Left lung (tissue), 10 donors: ENCODE data around the gene GIMAP7. TPM values are rescaled to one million over a fixed set of nuclear protein-coding genes. Genes with fewer than 3 reads are reported as not detected.
"Not testable (repeated sequence)": the region's sequence is repeated elsewhere in the genome, so short reads cannot be mapped to it uniquely, and the experiment has no call there.

Experiments
- ATAC-seq: fragments of 200-7000 bp; cut with Tn5 transposase; one replicate; pipeline ENCODE4 v1.9.1; 2020; ENCODE audit warnings: moderate library complexity
- DNase-seq, 4 donors: peaks; one replicate each; pipeline ENCODE4 v3.0.0-alpha.2; 2013 to 2020
- H3K27ac ChIP-seq, 2 donors: fragments of 200-600 bp; sonication (generic) in 1 of 2; one replicate each; pipeline versions ENCODE4 v1.5.0 to v1.8.0; 2020 to 2021
- H3K27me3 ChIP-seq, 2 donors: fragments of 200-600 bp; sonication (generic) in 1 of 2; one replicate each; pipeline versions ENCODE4 v1.5.0 to v1.8.0; 2020 to 2021
- H3K36me3 ChIP-seq, 2 donors: fragments of 200-600 bp; sonication (generic) in 1 of 2; one replicate each; pipeline versions ENCODE4 v1.5.0 to v1.8.0; 2020 to 2021
- H3K4me1 ChIP-seq, 2 donors: fragments of 200-600 bp; one replicate each; pipeline ENCODE4 v1.8.0; 2021
- H3K4me3 ChIP-seq, 2 donors: fragments of 200-600 bp; sonication (generic) in 1 of 2; one replicate each; pipeline versions ENCODE4 v1.5.0 to v1.8.0; 2020 to 2021; ENCODE audit warnings: mild to moderate bottlenecking in 1 of 2
- H3K9me3 ChIP-seq, 2 donors: fragments of 200-600 bp; sonication (generic) in 1 of 2; one replicate each; pipeline versions ENCODE4 v1.5.0 to v1.8.0; 2020 to 2021
- intact Hi-C, 2 donors: fragments of 100-400 bp; cut with DNase I; formaldehyde crosslinking; loops; one replicate each; pipeline versions ENCODE4 v1.11.2 to v1.14.2; 2022
- polyA plus RNA-seq, 6 donors: library from polyadenylated mRNA; unstranded; fragments of 120-200 nt; gene quantifications; one replicate each; pipeline ENCODE4 v1.2.1, GENCODE V29; 2013; ENCODE audit not compliant: insufficient read length in 6 of 6
- total RNA-seq, 2 donors: library from RNA; stranded (reverse); fragmentation: NEBNext Ultra II Directional; extraction: Animal tissue kit (Norgen Biotek cat#: 25700); gene quantifications; one replicate each; pipeline ENCODE4 v1.2.1, GENCODE V29; 2021
- TF ChIP-seq, protein P1 (sequence below), 2 donors: fragments of 200-600 bp; sonication (generic) in 1 of 2; IDR thresholded peaks; one replicate each; pipeline versions ENCODE4 v1.5.0 to v1.8.0; 2021; ENCODE audit warnings: antibody characterized with exemption in 2 of 2
- donor health status: DM: no; HTN: yes; CAD: no.
- donor health status: DM: no; HTN: no; CAD: no.

The GIMAP7 gene
- total and polyA plus RNA-seq, 8 donors, result 16.7 to 49.8 (median 36.3) TPM

DNA sequence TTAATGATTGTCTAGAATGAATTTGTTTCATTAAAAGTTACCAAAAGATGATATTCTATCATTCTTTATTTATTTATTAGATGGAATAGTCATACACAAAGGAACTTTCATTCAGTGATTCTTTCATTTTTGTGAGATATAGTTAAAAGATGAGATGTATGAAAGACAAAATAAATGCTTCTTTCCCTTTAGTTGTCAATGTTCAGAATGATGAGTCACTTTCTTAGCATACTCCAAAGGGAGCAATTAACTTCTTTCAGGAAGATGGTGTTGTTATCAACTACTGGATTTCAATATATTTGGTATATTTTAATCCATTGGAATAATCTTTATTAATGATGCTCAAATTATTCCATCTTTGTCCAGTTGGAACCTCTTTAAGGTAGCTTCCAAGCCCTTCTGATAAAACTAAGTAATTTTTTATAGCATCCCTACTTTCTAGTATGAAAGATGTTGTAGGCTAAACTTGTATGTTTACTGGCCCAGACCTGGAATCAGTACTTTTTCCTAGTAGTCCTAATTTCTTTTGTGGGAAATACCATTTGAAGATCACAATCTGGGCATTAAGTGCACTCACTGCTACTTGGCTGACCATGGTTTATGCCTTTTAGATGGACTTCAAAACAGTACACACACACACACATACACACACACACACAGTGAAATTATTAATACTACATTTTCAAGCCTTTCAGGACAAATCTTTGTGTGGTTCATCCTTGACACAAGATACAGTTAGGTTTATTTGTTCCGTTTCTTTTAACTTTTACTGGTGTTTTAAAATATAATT lies 2.5 kb downstream of the GIMAP7 start:
- Histone ChIP-seq H3K9me3 (no peaks in the 10 kb centered on the region), H3K27me3 (no peaks in the 10 kb centered on the region), H3K36me3 (peaks cover 0 to 10% of the 10 kb centered on the region in 2 donors), H3K4me1 (peaks cover 0 to 5% of the 10 kb centered on the region in 2 donors), H3K27ac (peak overlapping the region; percentile 63 to 78), H3K4me3 (peak overlapping the region; percentile 24 to 56)
- TF ChIP-seq, protein P1, sequence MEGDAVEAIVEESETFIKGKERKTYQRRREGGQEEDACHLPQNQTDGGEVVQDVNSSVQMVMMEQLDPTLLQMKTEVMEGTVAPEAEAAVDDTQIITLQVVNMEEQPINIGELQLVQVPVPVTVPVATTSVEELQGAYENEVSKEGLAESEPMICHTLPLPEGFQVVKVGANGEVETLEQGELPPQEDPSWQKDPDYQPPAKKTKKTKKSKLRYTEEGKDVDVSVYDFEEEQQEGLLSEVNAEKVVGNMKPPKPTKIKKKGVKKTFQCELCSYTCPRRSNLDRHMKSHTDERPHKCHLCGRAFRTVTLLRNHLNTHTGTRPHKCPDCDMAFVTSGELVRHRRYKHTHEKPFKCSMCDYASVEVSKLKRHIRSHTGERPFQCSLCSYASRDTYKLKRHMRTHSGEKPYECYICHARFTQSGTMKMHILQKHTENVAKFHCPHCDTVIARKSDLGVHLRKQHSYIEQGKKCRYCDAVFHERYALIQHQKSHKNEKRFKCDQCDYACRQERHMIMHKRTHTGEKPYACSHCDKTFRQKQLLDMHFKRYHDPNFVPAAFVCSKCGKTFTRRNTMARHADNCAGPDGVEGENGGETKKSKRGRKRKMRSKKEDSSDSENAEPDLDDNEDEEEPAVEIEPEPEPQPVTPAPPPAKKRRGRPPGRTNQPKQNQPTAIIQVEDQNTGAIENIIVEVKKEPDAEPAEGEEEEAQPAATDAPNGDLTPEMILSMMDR (IDR thresholded peaks at IDR 0.05), result no peak
- DNase-seq, result no peak
- ATAC-seq, result no peak
- intact Hi-C loops, result no loop called here

GRCh38 chr7:150519310-150519709 lies 4.6 kb downstream of the GIMAP7 start:
- H3K9me3 ChIP-seq, result no peaks in the 10 kb centered on the region
- ATAC-seq (no peak), DNase-seq (no peak)
- peaks cover 0 to 10% of the 10 kb centered on the region in 2 donors for H3K36me3 ChIP-seq
- no peaks in the 10 kb centered on the region for H3K27me3 ChIP-seq
- no peaks in the 10 kb centered on the region for H3K4me1 ChIP-seq
- TF ChIP-seq, protein P1 (IDR thresholded peaks at IDR 0.05), result no peak
- H3K4me3 ChIP-seq, result peak overlapping the region in 1 of 2 donors; percentile 56
- peak overlapping the region; percentile 33 to 78 for H3K27ac ChIP-seq
- intact Hi-C loops, result no loop called here

GRCh38 chr7:150520145-150520544 lies 5.5 kb downstream of the GIMAP7 start:
- H3K36me3 ChIP-seq, result peaks cover 0 to 10% of the 10 kb centered on the region in 2 donors
- H3K4me3 ChIP-seq, result peak overlapping the region in 1 of 2 donors; percentile 56
- no peaks in the 10 kb centered on the region for H3K4me1 ChIP-seq
- DNase-seq, result no peak
- no peaks in the 10 kb centered on the region for H3K9me3 ChIP-seq
- no peaks in the 10 kb centered on the region for H3K27me3 ChIP-seq
- H3K27ac ChIP-seq, result peak overlapping the region; percentile 33 to 78
- intact Hi-C loops, result no loop called here
- ATAC-seq, result no peak
- TF ChIP-seq, protein P1 (IDR thresholded peaks at IDR 0.05), result no peak

DNA sequence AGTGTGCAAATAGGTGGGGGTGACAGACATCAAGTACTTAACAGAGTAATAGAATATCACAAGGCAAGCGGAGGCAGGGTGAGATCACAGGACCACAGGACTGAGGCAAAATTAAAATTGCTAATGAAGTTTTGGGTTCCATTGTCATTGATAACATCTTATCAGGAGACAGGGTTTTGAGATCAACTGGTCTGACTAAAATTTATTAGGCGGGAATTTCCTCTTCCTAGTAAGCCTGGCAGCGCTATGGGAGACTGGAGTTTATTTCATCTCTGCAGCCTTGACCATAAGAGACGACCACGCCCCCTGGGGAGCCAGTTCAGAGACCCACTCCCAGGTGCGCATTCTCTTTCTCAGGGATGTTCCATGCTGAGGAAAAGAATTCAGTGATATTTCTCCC lies 8.3 kb downstream of the GIMAP7 start:
- H3K4me1 ChIP-seq, ATAC-seq, H3K4me3 ChIP-seq, intact Hi-C loops, H3K27ac ChIP-seq, H3K27me3 ChIP-seq, DNase-seq, H3K9me3 ChIP-seq: not testable (repeated sequence)
- peaks cover 0 to 10% of the 10 kb centered on the region in 2 donors for H3K36me3 ChIP-seq

- TF ChIP-seq, protein P1 (IDR thresholded peaks at IDR 0.05), result no peak
- H3K36me3 ChIP-seq, result peaks cover 0 to 10% of the 10 kb centered on the region in 2 donors
- no peaks in the 10 kb centered on the region for H3K27me3 ChIP-seq
- H3K4me1 ChIP-seq, result no peaks in the 10 kb centered on the region
- peaks cover 0 to 7% of the 10 kb centered on the region in 2 donors for H3K9me3 ChIP-seq
- no peak overlapping the region for H3K27ac ChIP-seq
- H3K4me3 ChIP-seq, result no peak overlapping the region
- ATAC-seq (no peak), DNase-seq (no peak)
- intact Hi-C loops, result no loop called here
These were observed 9.3 kb downstream of the GIMAP7 start for GRCh38 chr7:150524018-150524417.
